Heart right ventricle (tissue), 16 donors: ENCODE measurements around the gene C3orf18. TPM values are rescaled to one million over a fixed set of nuclear protein-coding genes. Genes with fewer than 3 reads are reported as not detected.

Experiments
- ATAC-seq, 8 donors: fragments of 200-7000 bp; cut with Tn5 transposase; one replicate each; pipeline ENCODE4 v1.9.1; 2020; ENCODE audit warnings: mild to moderate bottlenecking in 8 of 8, moderate library complexity in 8 of 8, moderate number of reproducible peaks in 1 of 8
- DNase-seq, 2 donors: peaks; one replicate each; pipeline ENCODE4 v3.0.0-alpha.2; 2020
- H3K27ac ChIP-seq, 10 donors: fragments of 200-600 bp; sonication (generic) in 2 of 10; one replicate each; pipeline versions ENCODE4 v1.5.0 to v1.8.0; 2020 to 2022; ENCODE audit warnings: mild to moderate bottlenecking in 3 of 10
- H3K27me3 ChIP-seq, 7 donors: fragments of 200-600 bp; one replicate each; pipeline ENCODE4 v1.8.0; 2021 to 2022; ENCODE audit warnings: mild to moderate bottlenecking in 2 of 7
- H3K36me3 ChIP-seq, 9 donors: fragments of 200-600 bp; sonication (generic) in 1 of 9; one replicate each; pipeline versions ENCODE4 v1.5.0 to v1.8.0; 2020 to 2022; ENCODE audit warnings: mild to moderate bottlenecking in 2 of 9
- H3K4me1 ChIP-seq, 9 donors: fragments of 200-600 bp; sonication (generic) in 1 of 9; one replicate each; pipeline versions ENCODE4 v1.5.0 to v1.8.0; 2020 to 2022; ENCODE audit warnings: mild to moderate bottlenecking in 4 of 9
- H3K4me3 ChIP-seq, 10 donors: fragments of 200-600 bp; sonication (generic) in 2 of 10; one replicate each; pipeline versions ENCODE4 v1.5.0 to v1.8.0; 2020 to 2022; ENCODE audit warnings: mild to moderate bottlenecking in 7 of 10, moderate library complexity in 2 of 10
- H3K9me3 ChIP-seq, 11 donors: fragments of 200-600 bp in 10 of 11; sonication (generic) in 2 of 11; one replicate each; pipeline versions ENCODE4 v1.5.0 to v1.8.0; 2013 to 2022; ENCODE audit warnings: mild to moderate bottlenecking in 2 of 11, control low read depth in 1 of 11, moderate library complexity in 1 of 11
- WGBS, 2 donors: extraction: QIAGEN DNeasy Blood & Tissue Kit; methylation state at CpG; one replicate each; pipeline ENCODE4 v1.1.7; 2013; ENCODE audit warnings: inconsistent platforms in 1 of 2; 5-methylcytosine and 5-hydroxymethylcytosine counted together
- intact Hi-C, 10 donors: fragments of 100-400 bp; cut with DNase I; formaldehyde crosslinking; loops; one replicate each; pipeline versions ENCODE4 v1.11.1 to v1.14.2; 2022
- polyA plus RNA-seq, 2 donors: library from polyadenylated mRNA; stranded (reverse); fragments of 200-250 nt; gene quantifications; one replicate each; pipeline ENCODE4 v1.2.3, GENCODE V29; 2013
- total RNA-seq, 10 donors: library from RNA; stranded (reverse); fragmentation: NEBNext Ultra II Directional in 3 of 10; extraction: Animal tissue kit (Norgen Biotek cat#: 25700) in 3 of 10; gene quantifications; one replicate each; pipeline versions ENCODE4 v1.2.1 to v1.2.4, GENCODE V29; 2021 to 2023
- TF ChIP-seq, protein P1 (sequence below), 9 donors: fragments of 200-600 bp; sonication (generic) in 2 of 9; IDR thresholded peaks; one replicate each; pipeline versions ENCODE4 v1.5.0 to v1.8.0; 2021 to 2022; ENCODE audit warnings: antibody characterized with exemption in 9 of 9, mild to moderate bottlenecking in 5 of 9, moderate library complexity in 1 of 9
- donor health status: Arrhythmogenic right ventricular cardiomyopathy.
- donor health status: ischemic (EF 13 %, LVEDD 7.1; RV severe dilation, severe dysfunction).
- donor health status: healthy with polysubstance abuse.
- donor health status: DM: no; HTN: yes; CAD: no.
- donor health status: DM: no; HTN: no; CAD: no.
- donor health status: ischemic (EF 25% LVEDD 6.9; RV normal size, moderate dysfunction).
- donor health status: ischemic (EF 25% LVEDD 5.7; RV mildly dilated, moderate dysfunction).
- donor health status: healthy.
- donor health status: DM: yes; HTN: yes; CAD: no.
- donor health status: Ischemic cardiomyopathy.
- donor health status: ischemic (EF 35%, LVEDD 5.7; RV mildly dilated, moderate dysfunction).
- donor health status: nonischemic (EF 11% LVEDD 7.7; RV severe dilation, severe dysfunction).
- donor health status: DM: yes; HTN: yes; CAD: no.
- donor health status: PGD.
- donor health status: ischemic (EF 29% LVEDD 5.4; RV normal size, mild dysfunction).
- donor health status: nonischemic (EF 23%, LVEDD 6.1; RV moderate dilation, normal function).

C3orf18 gene
- total and polyA plus RNA-seq, 12 donors, result 19.9 to 49.9 (median 41.1) TPM

DNA sequence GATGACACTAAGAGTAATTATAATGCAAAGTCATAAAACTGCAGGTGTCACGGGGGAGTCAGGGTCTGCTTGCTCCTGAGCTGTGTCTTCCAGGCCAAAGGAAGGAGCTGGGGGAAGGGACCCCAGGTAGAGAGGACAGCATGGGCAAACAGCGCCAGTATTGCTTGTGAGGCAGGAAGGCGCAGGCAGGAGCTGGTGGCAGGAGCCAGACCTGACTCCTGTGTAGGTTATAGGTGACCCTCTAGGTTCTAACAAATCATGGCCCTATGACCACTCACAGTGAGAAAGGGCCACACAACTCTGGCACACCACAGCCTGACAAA lies 42.2 kb upstream of the C3orf18 start:
- ATAC-seq, result no peak
- H3K27me3 ChIP-seq, result no peaks in the 10 kb centered on the region
- H3K9me3 ChIP-seq, result no peaks in the 10 kb centered on the region
- 83 to 90% methylated on average over 3 of the region's 3 CpGs for WGBS, 2 donors
- DNase-seq, result no peak
- H3K4me1 ChIP-seq, result peaks cover 19 to 90% (median 81%) of the 10 kb centered on the region in 9 donors
- intact Hi-C loops, result loop anchor here in 3 of 10 donors (5.0 to 10.0 kb wide), 5 partner anchors 92 to 495 kb away; partner anchors contain the start of genes CYB561D2 (in 1 of the 3), NPRL2 (in 1 of the 3), TMEM115 (in 1 of the 3) and ZMYND10 (in 1 of the 3)
- peaks cover 0 to 57% (median 20%) of the 10 kb centered on the region in 9 donors for H3K36me3 ChIP-seq
- peak overlapping the region in 8 of 10 donors; percentile 70 to 93 (median 84) for H3K4me3 ChIP-seq
- TF ChIP-seq, protein P1, sequence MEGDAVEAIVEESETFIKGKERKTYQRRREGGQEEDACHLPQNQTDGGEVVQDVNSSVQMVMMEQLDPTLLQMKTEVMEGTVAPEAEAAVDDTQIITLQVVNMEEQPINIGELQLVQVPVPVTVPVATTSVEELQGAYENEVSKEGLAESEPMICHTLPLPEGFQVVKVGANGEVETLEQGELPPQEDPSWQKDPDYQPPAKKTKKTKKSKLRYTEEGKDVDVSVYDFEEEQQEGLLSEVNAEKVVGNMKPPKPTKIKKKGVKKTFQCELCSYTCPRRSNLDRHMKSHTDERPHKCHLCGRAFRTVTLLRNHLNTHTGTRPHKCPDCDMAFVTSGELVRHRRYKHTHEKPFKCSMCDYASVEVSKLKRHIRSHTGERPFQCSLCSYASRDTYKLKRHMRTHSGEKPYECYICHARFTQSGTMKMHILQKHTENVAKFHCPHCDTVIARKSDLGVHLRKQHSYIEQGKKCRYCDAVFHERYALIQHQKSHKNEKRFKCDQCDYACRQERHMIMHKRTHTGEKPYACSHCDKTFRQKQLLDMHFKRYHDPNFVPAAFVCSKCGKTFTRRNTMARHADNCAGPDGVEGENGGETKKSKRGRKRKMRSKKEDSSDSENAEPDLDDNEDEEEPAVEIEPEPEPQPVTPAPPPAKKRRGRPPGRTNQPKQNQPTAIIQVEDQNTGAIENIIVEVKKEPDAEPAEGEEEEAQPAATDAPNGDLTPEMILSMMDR (IDR thresholded peaks at IDR 0.05), result no peak
- peak overlapping the region in 7 of 10 donors; percentile 88 to 99 (median 98) for H3K27ac ChIP-seq

DNA sequence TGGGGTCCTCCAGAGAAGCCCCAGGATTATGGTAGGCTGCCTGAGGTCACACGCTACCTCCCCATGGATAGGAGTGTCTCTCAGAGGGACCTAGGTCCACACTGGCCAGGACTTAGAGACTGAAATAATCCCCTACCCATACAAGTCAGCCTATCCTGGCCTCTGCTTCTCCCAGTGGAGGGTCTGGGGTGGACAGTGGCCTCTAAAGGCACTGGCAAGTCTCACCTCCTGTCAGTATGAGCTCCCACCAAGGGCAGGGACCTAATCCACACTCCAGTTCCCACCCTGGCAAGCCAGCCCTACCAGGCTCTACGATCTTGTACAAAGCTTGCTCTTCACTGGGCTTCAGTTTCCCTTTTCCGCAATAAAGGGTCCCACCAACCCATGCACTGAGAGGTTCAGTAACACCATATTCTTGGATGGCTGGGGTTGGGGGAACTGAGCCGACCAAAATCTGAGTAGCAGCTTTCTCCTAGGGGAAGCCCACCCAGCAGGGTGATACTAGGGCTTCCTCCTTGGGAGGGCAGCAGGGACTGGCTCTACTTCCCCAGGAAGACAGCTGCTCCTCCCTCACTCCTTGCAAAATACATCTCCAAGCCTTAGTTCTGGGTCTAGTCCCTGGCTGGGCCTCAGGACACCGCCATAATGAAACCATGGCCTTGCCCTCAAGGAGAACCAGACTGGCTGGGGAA lies 41.7 kb upstream of the C3orf18 start:
- H3K4me1 ChIP-seq, result peaks cover 22 to 95% (median 86%) of the 10 kb centered on the region in 9 donors
- intact Hi-C loops, result no loop called here
- no peaks in the 10 kb centered on the region for H3K27me3 ChIP-seq
- no peak for DNase-seq
- H3K27ac ChIP-seq, result peak overlapping the region in 7 of 10 donors; percentile 88 to 99 (median 98)
- peaks cover 0 to 62% (median 23%) of the 10 kb centered on the region in 9 donors for H3K36me3 ChIP-seq
- TF ChIP-seq, protein P1 (IDR thresholded peaks at IDR 0.05), result no peak
- no peak for ATAC-seq
- WGBS, 2 donors, result 80 to 82% methylated on average over 5 of the region's 5 CpGs
- no peaks in the 10 kb centered on the region for H3K9me3 ChIP-seq
- peak overlapping the region in 8 of 10 donors; percentile 4 to 93 (median 84) for H3K4me3 ChIP-seq

DNA sequence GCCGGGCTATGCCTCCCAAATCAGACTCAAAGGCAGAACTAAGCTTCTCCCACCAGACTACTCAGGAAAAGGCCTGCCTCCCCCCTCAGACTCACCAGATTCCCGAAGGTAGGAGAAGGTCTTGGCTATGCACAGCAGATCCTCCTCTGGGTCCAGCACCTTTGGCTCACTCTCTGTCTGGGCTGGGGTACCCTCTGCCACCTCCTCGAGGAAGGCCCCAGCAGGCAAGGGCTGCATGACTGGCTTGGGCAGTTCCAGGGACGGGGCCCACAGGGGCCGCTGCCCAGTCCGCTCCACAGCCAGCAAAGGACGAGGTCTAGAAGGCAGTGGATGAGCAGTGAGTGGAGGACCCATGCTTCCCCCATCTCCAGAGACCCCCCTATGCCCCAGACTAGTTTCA lies 40.7 kb upstream of the C3orf18 start:
- no peak for DNase-seq
- TF ChIP-seq, protein P1 (IDR thresholded peaks at IDR 0.05), result no peak
- H3K27me3 ChIP-seq, result no peaks in the 10 kb centered on the region
- no peak for ATAC-seq
- H3K36me3 ChIP-seq, result peaks cover 0 to 69% (median 24%) of the 10 kb centered on the region in 9 donors
- intact Hi-C loops, result no loop called here
- peak overlapping the region in 7 of 10 donors; percentile 11 to 99 (median 98) for H3K27ac ChIP-seq
- H3K9me3 ChIP-seq, result no peaks in the 10 kb centered on the region
- peak overlapping the region in 4 of 10 donors; percentile 4 to 93 (median 79) for H3K4me3 ChIP-seq
- peaks cover 19 to 95% (median 88%) of the 10 kb centered on the region in 9 donors for H3K4me1 ChIP-seq
- 74 to 82% methylated on average over 7 of the region's 7 CpGs for WGBS, 2 donors

DNA sequence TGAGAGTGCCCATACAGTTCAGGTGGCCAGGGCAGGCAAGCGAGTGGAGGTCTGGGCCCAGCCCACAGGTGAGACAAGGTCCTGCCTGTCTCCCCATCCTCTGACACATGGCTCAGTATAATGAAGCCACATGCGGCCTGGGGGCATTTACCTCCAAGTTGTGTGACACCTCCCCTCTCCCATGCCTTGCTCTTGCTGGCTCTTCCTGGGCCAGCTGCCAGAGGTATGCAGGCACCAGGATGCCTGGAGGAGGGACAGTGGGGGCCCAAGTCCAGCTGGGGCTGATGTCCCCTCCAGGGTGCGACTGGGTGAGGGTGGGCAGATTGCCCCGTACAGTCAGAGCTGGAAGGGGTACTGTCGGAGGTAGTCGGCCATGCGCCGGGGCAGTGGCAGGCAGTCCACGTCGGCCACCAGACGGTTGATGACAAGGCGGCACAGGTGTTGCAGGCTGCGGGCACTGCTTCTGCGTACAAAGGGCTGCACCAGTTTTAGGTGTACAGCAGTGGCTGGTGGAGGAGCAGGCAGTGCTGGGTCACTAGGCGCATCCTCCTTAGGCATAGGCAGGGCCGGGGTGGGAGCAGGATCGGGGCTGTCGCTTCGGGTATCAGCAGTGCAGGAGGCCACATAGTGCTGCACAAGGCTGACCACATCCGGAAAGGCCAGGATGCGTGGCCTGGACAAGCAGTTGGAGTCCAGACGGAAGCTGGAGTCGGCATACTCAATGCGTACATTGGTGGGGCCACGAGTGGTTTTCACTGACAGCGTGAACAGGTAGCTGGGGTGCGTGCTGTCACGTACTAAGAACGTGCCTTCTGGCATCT lies 39.9 kb upstream of the C3orf18 start:
- intact Hi-C loops, result no loop called here
- TF ChIP-seq, protein P1 (IDR thresholded peaks at IDR 0.05), result no peak
- no peaks in the 10 kb centered on the region for H3K9me3 ChIP-seq
- ATAC-seq (no peak), DNase-seq (no peak)
- peaks cover 21 to 95% (median 88%) of the 10 kb centered on the region in 9 donors for H3K4me1 ChIP-seq
- peak overlapping the region in 4 of 10 donors; percentile 2 to 93 (median 79) for H3K4me3 ChIP-seq
- 71 to 74% methylated on average over 29 of the region's 29 CpGs for whole genome bisulfite sequencing, 2 donors
- peaks cover 0 to 69% (median 24%) of the 10 kb centered on the region in 9 donors for H3K36me3 ChIP-seq
- peak overlapping the region in 8 of 10 donors; percentile 93 to 99 (median 99) for H3K27ac ChIP-seq
- H3K27me3 ChIP-seq, result no peaks in the 10 kb centered on the region
